A673 (cell line): ENCODE results near the gene MAT2A.

Source experiments
- CTCF ChIP-seq: fragments of 300-800, 200-600 bp; sonication (generic); conservative IDR thresholded peaks from 2 replicates; pipeline ENCODE4 v1.5.1; 2017; ENCODE audit warnings: low read depth, mild to moderate bottlenecking, antibody characterized with exemption, low read length, moderate library complexity, mixed read lengths
- EZH2 ChIP-seq: fragments of 200-600 bp; sonication (generic); IDR thresholded peaks from 2 replicates; pipeline ENCODE4 v1.6.1; 2017; ENCODE audit warnings: borderline replicate concordance, low read depth, mild to moderate bottlenecking, mixed read lengths, antibody characterized with exemption, low read length; ENCODE audit not compliant: poor library complexity, severe bottlenecking

- TF ChIP-seq CTCF (no peak), EZH2 (no peak)
Measured at GRCh38 chr2:85501248-85501647, 37.7 kb upstream of the MAT2A start.
